ENCODE data around the gene SLC13A3. TPM values are rescaled to one million over a fixed set of nuclear protein-coding genes. Genes with fewer than 3 reads are reported as not detected.

Gene SLC13A3
- total and polyA plus RNA-seq, 2 of the 4 experiments (the other 2 are of a cell fraction) = 2.5 to 4.2 TPM

- in situ Hi-C loops (cut with MboI; ENCODE audit: low sequenced_read_pairs) (no loop called here), dilution Hi-C loops (cut with HindIII; ENCODE audit: low sequenced_read_pairs, unreplicated experiment) (no loop called here)
These were observed 26.3 kb upstream of the SLC13A3 start for GRCh38 chr20:46677608-46678007.

More at GRCh38 chr20:46677608-46678007, 26.3 kb upstream of the SLC13A3 start:
- no peak overlapping the region for H3K23ac ChIP-seq (ENCODE audit: low read depth, low read length)
- no CpG with 5 or more reads among the region's 5 CpGs for WGBS, 2 experiments (ENCODE audit: extremely low coverage in 2 of 2, insufficient read length in 1 of 2)
- no peak overlapping the region for H4K5ac ChIP-seq (ENCODE audit: low read depth, low read length)
- H2AFZ ChIP-seq (replicated peaks; ENCODE audit: low read length, poor library complexity) = no peak overlapping the region
- no peaks in the 10 kb centered on the region for H3K27me3 ChIP-seq (ENCODE audit: control insufficient read depth, insufficient read depth, low read length)
- no peak overlapping the region for H3K14ac ChIP-seq (replicated peaks; ENCODE audit: low read depth, low read length)
- H4K8ac ChIP-seq (ENCODE audit: low read depth in 2 of 2, low read length in 2 of 2) = no peak overlapping the region
- no TSS peak for BruUV-seq (replicated peaks)
- no peak overlapping the region for H3K9ac ChIP-seq (ENCODE audit: low read depth, low read length)
- no peak overlapping the region for H2BK120ac ChIP-seq (ENCODE audit: low read depth, low read length)
- H3K9me1 ChIP-seq (ENCODE audit: insufficient read depth, low read length) = peaks cover 5% of the 10 kb centered on the region; the same call in 1 of the 2 replicates
- POLR2A ChIA-PET (ENCODE audit: unreplicated experiment) = no interaction called here
- no peak overlapping the region for H3K27ac ChIP-seq (ENCODE audit: insufficient read depth, low read length)
- H3K9me3 ChIP-seq (ENCODE audit: control insufficient read depth, insufficient read depth, low read length) = peaks cover 2% of the 10 kb centered on the region
- no peak overlapping the region for H3K4me2 ChIP-seq (ENCODE audit: low read depth, low read length)
- H3K18ac ChIP-seq (ENCODE audit: low read depth, low read length) = no peak overlapping the region
- no peak overlapping the region for H3K4ac ChIP-seq (ENCODE audit: low read depth, low read length)
- H4K91ac ChIP-seq (ENCODE audit: insufficient read depth, low read depth, low read length) = no peak overlapping the region
- H2AK9ac ChIP-seq (replicated peaks; ENCODE audit: low read depth, low read length, poor library complexity) = no peak overlapping the region
- no peak overlapping the region for H2BK5ac ChIP-seq (ENCODE audit: low read depth, low read length, poor library complexity, severe bottlenecking)
- H3K79me1 ChIP-seq (ENCODE audit: low read depth in 1 of 2, low read length in 2 of 2) = peaks cover 11 to 30% of the 10 kb centered on the region in 2 experiments
- peaks cover under 1% of the 10 kb centered on the region; the same call in 1 of the 2 replicates for H3K4me1 ChIP-seq (ENCODE audit: control insufficient read depth, insufficient read depth, low read length)
- CTCF ChIA-PET = no interaction called here
- no peak overlapping the region for H2BK15ac ChIP-seq (ENCODE audit: low read depth, low read length)
- ATAC-seq (ENCODE audit: low read depth) (no peak), DNase-seq (no peak)
- no peak overlapping the region for H2BK20ac ChIP-seq (ENCODE audit: low read depth, low read length)
- H4K20me1 ChIP-seq (ENCODE audit: insufficient read depth, low read length) = peaks cover 11% of the 10 kb centered on the region; the same call in 1 of the 2 replicates
- H3K4me3 ChIP-seq (ENCODE audit: insufficient read depth, low read depth, low read length) = no peak overlapping the region
- TF ChIP-seq FOS (IDR thresholded peaks at IDR 0.05; ENCODE audit: low read depth, low read length) (no peak), CEBPB (IDR thresholded peaks at IDR 0.05; ENCODE audit: low read depth, low read length) (no peak), CHD1 (IDR thresholded peaks at IDR 0.05; ENCODE audit: low read depth, low read length) (no peak), MXI1 (IDR thresholded peaks at IDR 0.05; ENCODE audit: borderline replicate concordance, low read depth, low read length) (no peak), NFE2L2 (IDR thresholded peaks at IDR 0.05; ENCODE audit: low read depth, low read length) (no peak), RFX5 (IDR thresholded peaks at IDR 0.05; ENCODE audit: low read depth, low read length) (no peak), BHLHE40 (IDR thresholded peaks at IDR 0.05; ENCODE audit: low read depth, low read length) (no peak), USF2 (IDR thresholded peaks at IDR 0.05; ENCODE audit: low read depth, low read length) (no peak), POLR2A (IDR thresholded peaks at IDR 0.05; ENCODE audit: low read depth, low read length) (no peak), MAFK (IDR thresholded peaks at IDR 0.05; ENCODE audit: low read depth, low read length) (no peak), RAD21 (IDR thresholded peaks at IDR 0.05; ENCODE audit: low read length) (no peak)
- TF ChIP-seq, protein P1, sequence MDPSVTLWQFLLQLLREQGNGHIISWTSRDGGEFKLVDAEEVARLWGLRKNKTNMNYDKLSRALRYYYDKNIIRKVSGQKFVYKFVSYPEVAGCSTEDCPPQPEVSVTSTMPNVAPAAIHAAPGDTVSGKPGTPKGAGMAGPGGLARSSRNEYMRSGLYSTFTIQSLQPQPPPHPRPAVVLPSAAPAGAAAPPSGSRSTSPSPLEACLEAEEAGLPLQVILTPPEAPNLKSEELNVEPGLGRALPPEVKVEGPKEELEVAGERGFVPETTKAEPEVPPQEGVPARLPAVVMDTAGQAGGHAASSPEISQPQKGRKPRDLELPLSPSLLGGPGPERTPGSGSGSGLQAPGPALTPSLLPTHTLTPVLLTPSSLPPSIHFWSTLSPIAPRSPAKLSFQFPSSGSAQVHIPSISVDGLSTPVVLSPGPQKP (IDR thresholded peaks at IDR 0.05; ENCODE audit: borderline replicate concordance, low read depth, low read length) = no peak
- intact Hi-C loops (cut with micrococcal nuclease) = no loop called here
- no peak overlapping the region for H3K56ac ChIP-seq (ENCODE audit: extremely low read depth, insufficient read depth, low read length)
- peaks cover 5% of the 10 kb centered on the region for H3K36me3 ChIP-seq (ENCODE audit: control insufficient read depth, insufficient read depth, low read length)
- no peak overlapping the region for H2AK5ac ChIP-seq (ENCODE audit: low read depth, low read length)
